MM.1S (cell line): ENCODE results near the gene OPRL1.

ENCODE experiments used
- DNase-seq: peaks from one replicate; pipeline ENCODE4 v3.0.0-alpha.2; 2015
- H2AFZ ChIP-seq: fragments of 300-600 bp; sonication (generic); 2 replicates; pipeline ENCODE4 v1.6.0; 2016; ENCODE audit warnings: antibody characterized with exemption, low read length
- H3F3A ChIP-seq: fragments of 300-600 bp; sonication (generic); 2 replicates; pipeline ENCODE4 v1.6.1; 2016; ENCODE audit warnings: mild to moderate bottlenecking, antibody characterized with exemption, low read length, moderate library complexity, mixed read lengths; ENCODE audit not compliant: insufficient read depth
- H3K27ac ChIP-seq: fragments of 300-600 bp; sonication (generic); 2 replicates; pipeline ENCODE4 v1.5.1; 2016; ENCODE audit warnings: mild to moderate bottlenecking, low read length
- H3K27me3 ChIP-seq: fragments of 300-600 bp; sonication (generic); replicated peaks from 2 replicates; pipeline ENCODE4 v1.6.0; 2016; ENCODE audit warnings: low read length; ENCODE audit not compliant: insufficient read depth
- H3K36me3 ChIP-seq: fragments of 300-600 bp; sonication (generic); replicated peaks from 2 replicates; pipeline ENCODE4 v1.6.1; 2016; ENCODE audit warnings: mild to moderate bottlenecking, low read length, mixed read lengths; ENCODE audit not compliant: insufficient read depth
- H3K4me1 ChIP-seq: fragments of 300-600 bp; sonication (generic); 2 replicates; pipeline ENCODE4 v1.6.1; 2016; ENCODE audit warnings: low read length, mixed read lengths
- H3K4me2 ChIP-seq: fragments of 300-600 bp; sonication (generic); 2 replicates; pipeline ENCODE4 v1.6.0; 2016; ENCODE audit warnings: low read depth, low read length
- H3K4me3 ChIP-seq: fragments of 300-600 bp; sonication (generic); 2 replicates; pipeline ENCODE4 v1.5.1; 2016; ENCODE audit warnings: low read length, mixed read lengths
- H3K79me2 ChIP-seq: fragments of 300-600 bp; sonication (generic); 2 replicates; pipeline ENCODE4 v1.6.1; 2016; ENCODE audit warnings: mixed run types, low read length, mixed read lengths
- H3K9ac ChIP-seq: fragments of 300-600 bp; sonication (generic); 2 replicates; pipeline ENCODE4 v1.6.1; 2016; ENCODE audit warnings: low read length, mixed read lengths
- H3K9me2 ChIP-seq: fragments of 300-600 bp; sonication (generic); replicated peaks from 2 replicates; pipeline ENCODE4 v1.6.1; 2016; ENCODE audit warnings: mild to moderate bottlenecking, low read length, mixed read lengths; ENCODE audit not compliant: insufficient read depth
- H3K9me3 ChIP-seq: fragments of 300-600 bp; sonication (generic); replicated peaks from 2 replicates; pipeline ENCODE4 v1.6.1; 2016; ENCODE audit warnings: mild to moderate bottlenecking, low read length, mixed read lengths; ENCODE audit not compliant: insufficient read depth
- H4K20me1 ChIP-seq: fragments of 300-600 bp; sonication (generic); 2 replicates; pipeline ENCODE4 v1.6.1; 2016; ENCODE audit warnings: mild to moderate bottlenecking, low read length, moderate library complexity, mixed read lengths; ENCODE audit not compliant: insufficient read depth
- CTCF ChIP-seq: fragments of 300-600 bp; sonication (generic); IDR thresholded peaks from 2 replicates; pipeline ENCODE4 v1.5.1; 2016; ENCODE audit warnings: antibody characterized with exemption, low read length, mixed read lengths
- EZH2 ChIP-seq: fragments of 300-600 bp; sonication (generic); optimal IDR thresholded peaks from 2 replicates; pipeline ENCODE3; 2017; ENCODE audit warnings: low read depth, mild to moderate bottlenecking, antibody characterized with exemption, low read length, mixed read lengths
- EZH2phosphoT487 ChIP-seq: fragments of 300-600 bp; sonication (generic); IDR thresholded peaks from 2 replicates; pipeline ENCODE4 v1.6.1; 2018; ENCODE audit warnings: antibody characterized with exemption, low read length

OPRL1 gene

GRCh38 chr20:64140061-64140931 is 60.4 kb downstream of the OPRL1 start:
- Histone ChIP-seq H3K4me1 (no peaks in the 10 kb centered on the region), H3K79me2 (no peaks in the 10 kb centered on the region), H4K20me1 (no peaks in the 10 kb centered on the region), H3F3A (no peaks in the 10 kb centered on the region), H3K9ac (no peak overlapping the region), H2AFZ (no peak overlapping the region), H3K4me2 (no peak overlapping the region), H3K27me3 (peaks cover 71% of the 10 kb centered on the region), H3K4me3 (no peak overlapping the region), H3K9me3 (no peaks in the 10 kb centered on the region), H3K27ac (no peak overlapping the region), H3K9me2 (no peaks in the 10 kb centered on the region), H3K36me3 (no peaks in the 10 kb centered on the region)
- no peak for DNase-seq
- TF ChIP-seq EZH2 (no peak), CTCF (no peak), EZH2phosphoT487 (no peak)

DNA sequence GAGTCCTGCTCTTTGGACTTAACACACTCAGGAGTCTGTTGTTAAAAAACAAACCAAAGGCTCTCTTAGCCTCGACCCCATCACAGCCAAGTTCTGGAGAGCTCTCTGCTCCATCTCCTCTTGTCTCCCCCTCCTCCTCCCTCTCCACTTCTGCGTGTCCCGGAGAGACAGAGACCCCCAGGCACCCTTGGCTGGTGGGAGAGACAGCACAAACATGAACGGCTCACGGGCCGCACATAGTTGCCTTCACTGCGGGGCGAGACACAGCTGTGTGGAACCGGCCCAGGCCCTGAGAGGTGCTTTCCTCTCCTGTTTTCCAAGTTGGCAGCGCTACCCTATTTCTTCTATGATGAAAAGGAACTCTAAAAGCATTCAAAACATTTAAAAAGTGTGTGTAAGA is 61.1 kb downstream of the OPRL1 start:
- H3K79me2 ChIP-seq: no peaks in the 10 kb centered on the region
- DNase-seq: no peak
- H3K4me3 ChIP-seq: no peak overlapping the region
- H3K4me1 ChIP-seq: no peaks in the 10 kb centered on the region
- no peak overlapping the region for H3K9ac ChIP-seq
- no peak overlapping the region for H3K27ac ChIP-seq
- no peaks in the 10 kb centered on the region for H3K36me3 ChIP-seq
- H3K4me2 ChIP-seq: no peak overlapping the region
- no peaks in the 10 kb centered on the region for H3K9me3 ChIP-seq
- H3K9me2 ChIP-seq: no peaks in the 10 kb centered on the region
- no peak overlapping the region for H2AFZ ChIP-seq
- TF ChIP-seq EZH2phosphoT487: no peak
- no peak for TF ChIP-seq EZH2
- TF ChIP-seq CTCF: no peak
- no peaks in the 10 kb centered on the region for H4K20me1 ChIP-seq
- peaks cover 71% of the 10 kb centered on the region for H3K27me3 ChIP-seq
- H3F3A ChIP-seq: no peaks in the 10 kb centered on the region

- H2AFZ ChIP-seq: no peak overlapping the region
- no peaks in the 10 kb centered on the region for H3K36me3 ChIP-seq
- H3K4me3 ChIP-seq: no peak overlapping the region
- H3F3A ChIP-seq: no peaks in the 10 kb centered on the region
- H3K27ac ChIP-seq: no peak overlapping the region
- no peaks in the 10 kb centered on the region for H4K20me1 ChIP-seq
- H3K27me3 ChIP-seq: peaks cover 68% of the 10 kb centered on the region
- H3K4me1 ChIP-seq: no peaks in the 10 kb centered on the region
- no peak overlapping the region for H3K9ac ChIP-seq
- TF ChIP-seq EZH2phosphoT487: no peak
- TF ChIP-seq EZH2: no peak
- no peak for TF ChIP-seq CTCF
- no peak for DNase-seq
- no peaks in the 10 kb centered on the region for H3K79me2 ChIP-seq
- H3K4me2 ChIP-seq: no peak overlapping the region
- H3K9me3 ChIP-seq: no peaks in the 10 kb centered on the region
- no peaks in the 10 kb centered on the region for H3K9me2 ChIP-seq
Observed at GRCh38 chr20:64142590-64142989, 62.7 kb downstream of the OPRL1 start.
